H9 (cell line): Measurements from ENCODE around the gene ZBTB33. TPM values are rescaled to one million over a fixed set of nuclear protein-coding genes. Genes with fewer than 3 reads are reported as not detected.

Experiments used
- DNase-seq: peaks from one replicate; pipeline ENCODE4 v3.0.0-alpha.2; 2017
- H2AFZ ChIP-seq: one replicate; pipeline ENCODE4 v1.6.1; 2013; ENCODE audit warnings: mild to moderate bottlenecking, low read length, control low read depth, moderate library complexity
- H2AK5ac ChIP-seq: 2 replicates; pipeline ENCODE4 v1.6.1; 2013; ENCODE audit warnings: low read length, control low read depth, mixed read lengths; ENCODE audit not compliant: insufficient read length
- H2BK120ac ChIP-seq: one replicate; pipeline ENCODE4 v1.6.1; 2013; ENCODE audit warnings: low read depth, mild to moderate bottlenecking, low read length, control low read depth, inconsistent platforms; ENCODE audit not compliant: poor library complexity, severe bottlenecking
- H2BK12ac ChIP-seq: 2 replicates; pipeline ENCODE4 v1.6.1; 2013; ENCODE audit warnings: low read length, control low read depth, mixed read lengths, low read depth; ENCODE audit not compliant: insufficient read length
- H2BK15ac ChIP-seq: 2 replicates; pipeline ENCODE4 v1.6.1; 2013; ENCODE audit warnings: low read depth, low read length, control low read depth
- H2BK20ac ChIP-seq: one replicate; pipeline ENCODE4 v1.6.1; 2013; ENCODE audit warnings: low read depth, mild to moderate bottlenecking, low read length, control low read depth, inconsistent platforms; ENCODE audit not compliant: poor library complexity, severe bottlenecking
- H2BK5ac ChIP-seq: 2 replicates; pipeline ENCODE4 v1.6.1; 2013; ENCODE audit warnings: low read length, control low read depth, mixed read lengths; ENCODE audit not compliant: insufficient read length
- H3K14ac ChIP-seq: 2 replicates; pipeline ENCODE4 v1.6.1; 2013; ENCODE audit warnings: low read length, control low read depth; ENCODE audit not compliant: insufficient read depth
- H3K18ac ChIP-seq: 2 replicates; pipeline ENCODE4 v1.6.1; 2013; ENCODE audit warnings: low read depth, mild to moderate bottlenecking, mixed read lengths, low read length, control low read depth; ENCODE audit not compliant: insufficient read length
- H3K23ac ChIP-seq: 2 replicates; pipeline ENCODE4 v1.6.1; 2013; ENCODE audit warnings: low read length, control low read depth, mixed read lengths, low read depth; ENCODE audit not compliant: insufficient read length
- H3K23me2 ChIP-seq: 2 replicates; pipeline ENCODE4 v1.6.1; 2013; ENCODE audit warnings: low read depth, mild to moderate bottlenecking, mixed read lengths, low read length, control low read depth; ENCODE audit not compliant: insufficient read length, poor library complexity, severe bottlenecking
- H3K27ac ChIP-seq: 2 replicates; pipeline ENCODE4 v1.5.1; 2013; ENCODE audit warnings: low read length, control low read depth, mixed read lengths, low read depth; ENCODE audit not compliant: insufficient read length
- H3K27me3 ChIP-seq: 2 replicates; pipeline ENCODE4 v1.6.1; 2013; ENCODE audit warnings: low read length, control low read depth, inconsistent platforms; ENCODE audit not compliant: insufficient read depth
- H3K4ac ChIP-seq: 2 replicates; pipeline ENCODE4 v1.6.1; 2013; ENCODE audit warnings: low read depth, mild to moderate bottlenecking, control low read depth, inconsistent platforms, low read length, moderate library complexity
- H3K4me1 ChIP-seq: 2 replicates; pipeline ENCODE4 v1.6.1; 2013; ENCODE audit warnings: low read length, control low read depth, inconsistent platforms; ENCODE audit not compliant: insufficient read depth
- H3K4me2 ChIP-seq: 2 replicates; pipeline ENCODE4 v1.6.1; 2013; ENCODE audit warnings: low read length, control low read depth, mixed read lengths; ENCODE audit not compliant: insufficient read length, insufficient read depth
- H3K56ac ChIP-seq: 2 replicates; pipeline ENCODE4 v1.6.1; 2013; ENCODE audit warnings: low read depth, mild to moderate bottlenecking, mixed read lengths, low read length, control low read depth; ENCODE audit not compliant: insufficient read length
- H3K79me1 ChIP-seq: 2 replicates; pipeline ENCODE4 v1.6.1; 2013; ENCODE audit warnings: low read depth, mild to moderate bottlenecking, moderate library complexity, low read length, control low read depth, inconsistent platforms; ENCODE audit not compliant: insufficient read depth, poor library complexity, severe bottlenecking
- H3K79me2 ChIP-seq: 2 replicates; pipeline ENCODE4 v1.6.1; 2013; ENCODE audit warnings: low read length, control low read depth, inconsistent platforms; ENCODE audit not compliant: insufficient read depth
- H3K9ac ChIP-seq: 2 replicates; pipeline ENCODE4 v1.6.1; 2013; ENCODE audit warnings: low read length, control low read depth, mixed read lengths; ENCODE audit not compliant: insufficient read length; ENCODE audit errors: extremely low read depth
- H3K9me3 ChIP-seq: one replicate; pipeline ENCODE4 v1.6.1; 2013; ENCODE audit warnings: low read depth, low read length, inconsistent platforms; ENCODE audit not compliant: control insufficient read depth
- H3T11ph ChIP-seq: one replicate; pipeline ENCODE4 v1.6.1; 2013; ENCODE audit warnings: mild to moderate bottlenecking, low read length, control low read depth, inconsistent platforms
- H4K20me1 ChIP-seq: one replicate; pipeline ENCODE4 v1.6.1; 2013; ENCODE audit not compliant: control insufficient read depth, insufficient read length, insufficient read depth
- H4K5ac ChIP-seq: 2 replicates; pipeline ENCODE4 v1.6.1; 2013; ENCODE audit warnings: low read depth, mild to moderate bottlenecking, mixed read lengths, low read length, control low read depth; ENCODE audit not compliant: insufficient read length
- H4K8ac ChIP-seq: replicated peaks from 2 replicates; pipeline ENCODE4 v1.6.1; 2013; ENCODE audit warnings: low read length, control low read depth, mixed read lengths, low read depth; ENCODE audit not compliant: insufficient read length
- H4K91ac ChIP-seq: 2 replicates; pipeline ENCODE4 v1.6.1; 2013; ENCODE audit warnings: low read depth, mild to moderate bottlenecking, moderate library complexity, mixed read lengths, low read length, control low read depth; ENCODE audit not compliant: insufficient read length
- H3K27ac Mint-ChIP-seq, 3 experiments: 2 replicates in 2 of 3; 3 replicates in 1 of 3; pipeline ENCODE4 v1.8.0; 2020 to 2021; ENCODE audit warnings: mixed read lengths in 3 of 3, mild to moderate bottlenecking in 1 of 3, moderate library complexity in 1 of 3
- H3K27me3 Mint-ChIP-seq: 2 replicates; pipeline ENCODE4 v1.8.0; 2021; ENCODE audit warnings: low read depth, mild to moderate bottlenecking, moderate library complexity, mixed read lengths
- H3K36me3 Mint-ChIP-seq, 3 experiments: 2 replicates in 2 of 3; 3 replicates in 1 of 3; pipeline ENCODE4 v1.8.0; 2020 to 2021; ENCODE audit warnings: low read depth in 3 of 3, mixed read lengths in 3 of 3; ENCODE audit not compliant: insufficient read depth in 1 of 3
- H3K4me1 Mint-ChIP-seq, 2 experiments: 2 replicates each; pipeline ENCODE4 v1.8.0; 2020; ENCODE audit warnings: mixed read lengths in 2 of 2
- H3K4me3 Mint-ChIP-seq, 2 experiments: 2 replicates in 1 of 2; 3 replicates in 1 of 2; pipeline ENCODE4 v1.8.0; 2020 to 2021; ENCODE audit warnings: mild to moderate bottlenecking in 2 of 2, mixed read lengths in 2 of 2, moderate library complexity in 1 of 2
- H3K9me3 Mint-ChIP-seq, 2 experiments: 2 replicates in 1 of 2; 3 replicates in 1 of 2; pipeline ENCODE4 v1.8.0; 2020; ENCODE audit warnings: mild to moderate bottlenecking in 2 of 2, mixed read lengths in 2 of 2, moderate library complexity in 1 of 2
- total RNA-seq: library from RNA; stranded (reverse); gene quantifications from 2 replicates; pipeline ENCODE4 v1.2.1, GENCODE V29; 2021
- TF ChIP-seq, protein P1 (sequence below): fragments of 200-600 bp; sonication (generic); conservative IDR thresholded peaks from 3 replicates; pipeline ENCODE4 v1.8.0; 2021; ENCODE audit warnings: antibody characterized with exemption, mild to moderate bottlenecking

Gene ZBTB33
- total RNA-seq, 1 experiment from 2014 or later: 18.7 TPM

GRCh38 chrX:120290107-120290506, 39.5 kb downstream of the ZBTB33 start:
- Histone ChIP-seq H2BK15ac (no peak overlapping the region), H2AK5ac (no peak overlapping the region), H3K9ac (no peak overlapping the region), H3K4ac (no peak overlapping the region), H2BK120ac (no peak overlapping the region), H3K79me1 (no peaks in the 10 kb centered on the region), H2AFZ (no peak overlapping the region), H3K4me2 (no peak overlapping the region), H2BK20ac (no peak overlapping the region), H4K91ac (no peak overlapping the region), H4K20me1 (no peaks in the 10 kb centered on the region), H4K5ac (no peak overlapping the region), H3K9me3 (peaks cover 48% of the 10 kb centered on the region), H3K14ac (no peak overlapping the region), H2BK12ac (no peak overlapping the region), H3K23ac (no peak overlapping the region), H4K8ac (no peak overlapping the region), H3K18ac (no peak overlapping the region), H3K4me1 (no peaks in the 10 kb centered on the region), H3K23me2 (no peaks in the 10 kb centered on the region), H3K27ac (no peak overlapping the region), H2BK5ac (no peak overlapping the region), H3K56ac (no peak overlapping the region), H3K27me3 (no peaks in the 10 kb centered on the region), H3K79me2 (no peaks in the 10 kb centered on the region), H3T11ph (no peak overlapping the region)
- H3K4me1 Mint-ChIP-seq: peaks cover 0 to 3% of the 10 kb centered on the region in 2 experiments; a peak in 1 of 4 replicates
- no peaks in the 10 kb centered on the region; a peak in 1 of 7 replicates for H3K36me3 Mint-ChIP-seq
- no peak for DNase-seq
- no peak overlapping the region for H3K27ac Mint-ChIP-seq
- TF ChIP-seq, protein P1, sequence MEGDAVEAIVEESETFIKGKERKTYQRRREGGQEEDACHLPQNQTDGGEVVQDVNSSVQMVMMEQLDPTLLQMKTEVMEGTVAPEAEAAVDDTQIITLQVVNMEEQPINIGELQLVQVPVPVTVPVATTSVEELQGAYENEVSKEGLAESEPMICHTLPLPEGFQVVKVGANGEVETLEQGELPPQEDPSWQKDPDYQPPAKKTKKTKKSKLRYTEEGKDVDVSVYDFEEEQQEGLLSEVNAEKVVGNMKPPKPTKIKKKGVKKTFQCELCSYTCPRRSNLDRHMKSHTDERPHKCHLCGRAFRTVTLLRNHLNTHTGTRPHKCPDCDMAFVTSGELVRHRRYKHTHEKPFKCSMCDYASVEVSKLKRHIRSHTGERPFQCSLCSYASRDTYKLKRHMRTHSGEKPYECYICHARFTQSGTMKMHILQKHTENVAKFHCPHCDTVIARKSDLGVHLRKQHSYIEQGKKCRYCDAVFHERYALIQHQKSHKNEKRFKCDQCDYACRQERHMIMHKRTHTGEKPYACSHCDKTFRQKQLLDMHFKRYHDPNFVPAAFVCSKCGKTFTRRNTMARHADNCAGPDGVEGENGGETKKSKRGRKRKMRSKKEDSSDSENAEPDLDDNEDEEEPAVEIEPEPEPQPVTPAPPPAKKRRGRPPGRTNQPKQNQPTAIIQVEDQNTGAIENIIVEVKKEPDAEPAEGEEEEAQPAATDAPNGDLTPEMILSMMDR: no peak
- peaks cover 55 to 70% of the 10 kb centered on the region in 2 experiments for H3K9me3 Mint-ChIP-seq
- no peak overlapping the region for H3K4me3 Mint-ChIP-seq
- peaks cover 4% of the 10 kb centered on the region; the same call in 1 of the 2 replicates for H3K27me3 Mint-ChIP-seq
